GM13977 (cell line): Measurements from ENCODE around the gene NIM1K.
A peak's percentile ranks its signal among the peaks of the same experiment; 100 is the strongest.
"Not testable (repeated sequence)": the region's sequence is repeated elsewhere in the genome, so short reads cannot be mapped to it uniquely, and the experiment has no call there.

Source experiments
- DNase-seq: peaks from one replicate; pipeline ENCODE4 v3.0.0; 2012; ENCODE audit warnings: low spot score
- in situ Hi-C: fragments of 300-500 bp; cut with MboI; formaldehyde crosslinking; loops from one replicate; pipeline ENCODE4 v1.12.0; 2022; ENCODE audit warnings: low sequenced_read_pairs, low pct_unique_long_range_greater_than_20kb, mixed read lengths, inconsistent platforms; ENCODE audit not compliant: unreplicated experiment
- TF ChIP-seq, protein P1 (sequence below): IDR thresholded peaks from 2 replicates; pipeline ENCODE4 v1.5.1; 2012; ENCODE audit warnings: mild to moderate bottlenecking, control low read depth; ENCODE audit not compliant: insufficient read depth; ENCODE audit errors: extremely low read depth, missing control alignments

Gene NIM1K

GRCh38 chr5:43303242-43303641, 111.2 kb downstream of the NIM1K start:
- TF ChIP-seq, protein P1, sequence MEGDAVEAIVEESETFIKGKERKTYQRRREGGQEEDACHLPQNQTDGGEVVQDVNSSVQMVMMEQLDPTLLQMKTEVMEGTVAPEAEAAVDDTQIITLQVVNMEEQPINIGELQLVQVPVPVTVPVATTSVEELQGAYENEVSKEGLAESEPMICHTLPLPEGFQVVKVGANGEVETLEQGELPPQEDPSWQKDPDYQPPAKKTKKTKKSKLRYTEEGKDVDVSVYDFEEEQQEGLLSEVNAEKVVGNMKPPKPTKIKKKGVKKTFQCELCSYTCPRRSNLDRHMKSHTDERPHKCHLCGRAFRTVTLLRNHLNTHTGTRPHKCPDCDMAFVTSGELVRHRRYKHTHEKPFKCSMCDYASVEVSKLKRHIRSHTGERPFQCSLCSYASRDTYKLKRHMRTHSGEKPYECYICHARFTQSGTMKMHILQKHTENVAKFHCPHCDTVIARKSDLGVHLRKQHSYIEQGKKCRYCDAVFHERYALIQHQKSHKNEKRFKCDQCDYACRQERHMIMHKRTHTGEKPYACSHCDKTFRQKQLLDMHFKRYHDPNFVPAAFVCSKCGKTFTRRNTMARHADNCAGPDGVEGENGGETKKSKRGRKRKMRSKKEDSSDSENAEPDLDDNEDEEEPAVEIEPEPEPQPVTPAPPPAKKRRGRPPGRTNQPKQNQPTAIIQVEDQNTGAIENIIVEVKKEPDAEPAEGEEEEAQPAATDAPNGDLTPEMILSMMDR, result no peak
- in situ Hi-C loops, result loop anchor here (10.0 kb wide), 1 partner anchor 178 kb away; the partner anchor contains the start of gene ZNF131
- no peak for DNase-seq

GRCh38 chr5:43304525-43304924, 112.5 kb downstream of the NIM1K start:
- no peak for DNase-seq
- TF ChIP-seq, protein P1, result no peak
- in situ Hi-C loops, result loop anchor here (10.0 kb wide), 1 partner anchor 180 kb away; the partner anchor contains the start of gene ZNF131

DNA sequence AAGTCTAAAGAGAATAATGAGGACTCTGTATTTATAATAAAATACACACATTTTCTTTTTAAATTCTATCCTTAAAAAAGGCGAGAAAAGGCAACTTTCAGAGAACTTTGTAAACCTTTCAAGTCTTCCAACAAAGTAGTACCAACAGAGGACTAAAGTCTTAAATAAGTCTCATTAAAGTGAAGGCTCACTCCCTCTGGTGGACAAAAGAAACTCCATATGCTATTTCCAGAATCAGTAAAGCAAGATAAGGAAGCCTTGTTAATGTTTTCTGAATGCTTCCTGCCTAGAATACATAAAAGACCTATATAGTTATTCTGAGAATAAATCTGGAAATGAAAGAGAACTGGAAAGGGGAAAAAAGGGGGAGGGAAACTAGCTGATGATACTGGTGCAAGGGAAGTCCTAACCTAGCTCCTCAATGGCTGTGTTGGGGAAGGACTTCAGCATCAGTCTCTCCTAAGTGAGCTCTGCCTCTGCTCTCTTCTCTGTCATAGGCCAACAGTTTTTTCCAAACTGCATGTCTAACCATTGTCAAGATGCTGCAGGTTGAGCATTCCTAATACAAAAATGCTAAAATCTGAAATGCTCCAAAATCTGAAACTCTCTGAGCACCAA, 114.0 kb downstream of the NIM1K start:
- TF ChIP-seq, protein P1, result peak; percentile 54
- in situ Hi-C loops, result loop anchor here (10.0 kb wide), 1 partner anchor 181 kb away; the partner anchor contains the start of gene ZNF131
- peak; percentile 23 for DNase-seq

- in situ Hi-C loops, result loop anchor here (10.0 kb wide), 1 partner anchor 182 kb away; the partner anchor contains the start of gene ZNF131
Observed at GRCh38 chr5:43306954-43307353, 114.9 kb downstream of the NIM1K start.

GRCh38 chr5:43309122-43309521, 117.1 kb downstream of the NIM1K start:
- TF ChIP-seq, protein P1, result no peak
- in situ Hi-C loops, result loop anchor here (10.0 kb wide), 1 partner anchor 184 kb away; the partner anchor contains the start of gene ZNF131
- DNase-seq, result no peak

More at GRCh38 chr5:43306954-43307353, 114.9 kb downstream of the NIM1K start:
- DNase-seq, result not testable (repeated sequence)

DNA sequence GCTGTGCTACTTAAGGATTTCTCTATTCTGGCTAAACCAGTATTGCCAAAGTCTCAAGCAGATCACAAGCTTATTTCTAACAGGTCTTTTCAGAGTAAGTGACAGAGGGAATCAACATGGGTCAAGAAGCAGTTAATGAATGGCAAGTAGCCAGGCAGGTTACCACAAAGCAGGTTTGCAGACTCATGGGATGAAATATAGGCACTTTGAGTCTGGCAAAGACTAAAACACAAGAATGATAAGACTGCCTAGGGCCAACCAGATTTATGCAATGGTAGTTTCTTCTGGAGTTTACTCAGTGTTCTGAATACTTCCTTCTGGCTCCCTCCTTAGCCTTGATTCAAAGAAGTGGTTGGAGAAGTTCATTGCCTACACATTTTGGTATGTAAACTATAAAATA, 117.6 kb downstream of the NIM1K start:
- TF ChIP-seq, protein P1, result no peak
- no peak for DNase-seq

DNA sequence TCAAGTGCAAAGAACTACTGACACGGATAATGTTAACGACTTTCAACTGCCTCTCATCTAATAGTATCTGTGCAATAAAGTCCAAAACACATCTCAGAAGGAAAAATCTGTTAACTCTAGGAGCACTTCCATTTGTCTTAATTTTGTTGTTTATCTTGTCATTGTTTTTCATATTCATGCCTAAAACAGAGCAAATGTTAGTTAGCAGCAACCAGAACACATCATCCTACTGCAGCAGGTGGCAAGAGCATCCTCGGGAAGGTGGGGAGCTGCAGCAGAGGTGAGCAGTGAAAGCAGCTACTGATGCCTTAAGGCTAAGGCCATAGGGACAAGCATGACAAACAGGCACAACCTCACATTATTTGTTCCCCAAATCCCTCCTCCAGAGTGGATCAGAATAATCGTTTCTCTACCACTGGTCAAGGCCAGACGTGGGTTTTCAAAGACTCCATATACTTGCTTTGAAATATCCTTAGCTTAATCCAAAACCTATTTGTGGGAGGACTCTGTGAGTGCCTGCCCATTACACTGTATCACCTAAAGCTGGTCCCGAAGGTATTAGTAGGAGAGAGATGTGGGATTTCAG, 120.1 kb downstream of the NIM1K start:
- DNase-seq, result no peak
- TF ChIP-seq, protein P1, result no peak
- in situ Hi-C loops, result no loop called here

More for the DNA sequence above, 117.6 kb downstream of the NIM1K start:
- in situ Hi-C loops, result loop anchor here (10.0 kb wide), 1 partner anchor 185 kb away; the partner anchor contains the start of gene ZNF131
